A549 (cell line): ENCODE data around the gene ALDH4A1.

Source experiments
- CTCF ChIP-seq: fragments of >200 bp; sonication (Bioruptor Twin); formaldehyde crosslinking; IDR thresholded peaks from 3 replicates; pipeline ENCODE4 v1.5.1; 2016
- EP300 ChIP-seq, 2 experiments: fragments of >200 bp; sonication (Bioruptor Twin); formaldehyde crosslinking; IDR thresholded peaks; 2 replicates in 1 of 2; 3 replicates in 1 of 2; pipeline ENCODE4 v1.6.1; 2016 to 2017
- KDM1A ChIP-seq: fragments of 200-600 bp; sonication (generic); IDR thresholded peaks from 2 replicates; pipeline ENCODE4 v1.6.1; 2016; ENCODE audit warnings: low read depth, mild to moderate bottlenecking
- MAFK ChIP-seq: fragments of 450-650 bp; IDR thresholded peaks from 2 replicates; pipeline ENCODE4 v1.6.1; 2014; ENCODE audit not compliant: partially characterized antibody
- MAX ChIP-seq: IDR thresholded peaks from 2 replicates; pipeline ENCODE4 v1.6.1; 2012
- MAZ ChIP-seq: fragments of 150-350 bp; IDR thresholded peaks from 2 replicates; pipeline ENCODE4 v1.6.1; 2014; ENCODE audit warnings: antibody characterized with exemption, low read depth, low read length, borderline replicate concordance
- NR3C1 ChIP-seq: fragments of >200 bp; sonication (Bioruptor Twin); formaldehyde crosslinking; IDR thresholded peaks from 3 replicates; pipeline ENCODE4 v1.6.1; 2017
- PBX3 ChIP-seq: IDR thresholded peaks from 2 replicates; pipeline ENCODE4 v1.6.1; 2012
- RAD21 ChIP-seq, 2 experiments: fragments of >200 bp in 1 of 2; sonication (Bioruptor Twin) in 1 of 2; formaldehyde crosslinking in 1 of 2; IDR thresholded peaks in 1 of 2; conservative IDR thresholded peaks in 1 of 2; 2 replicates in 1 of 2; 3 replicates in 1 of 2; pipeline ENCODE4 v1.6.1; 2012 to 2018; ENCODE audit warnings: inconsistent platforms in 1 of 2
- RCOR1 ChIP-seq: fragments of 150-350 bp; IDR thresholded peaks from 2 replicates; pipeline ENCODE4 v1.6.1; 2014; ENCODE audit warnings: antibody characterized with exemption, low read length, low read depth
- REST ChIP-seq: fragments of 200-600 bp; sonication (generic); IDR thresholded peaks from 2 replicates; pipeline ENCODE4 v1.6.1; 2016; ENCODE audit warnings: antibody characterized with exemption, mild to moderate bottlenecking, moderate library complexity
- USF2 ChIP-seq: fragments of 450-650 bp; IDR thresholded peaks from 2 replicates; pipeline ENCODE4 v1.6.1; 2014; ENCODE audit warnings: antibody characterized with exemption
- ZC3H11A ChIP-seq: fragments of 450-650 bp; IDR thresholded peaks from 2 replicates; pipeline ENCODE4 v1.6.1; 2014; ENCODE audit warnings: antibody characterized with exemption, mild to moderate bottlenecking

- no peak for TF ChIP-seq CTCF
- no peak for TF ChIP-seq MAZ
- TF ChIP-seq MAFK: no peak
- no peak for TF ChIP-seq MAX
- TF ChIP-seq REST: no peak
- no peak for TF ChIP-seq RCOR1
- no peak for TF ChIP-seq PBX3
- no peak for TF ChIP-seq USF2
- no peak for TF ChIP-seq RAD21 (conservative IDR thresholded peaks at IDR 0.05 in 1 of 2, IDR thresholded peaks at IDR 0.05 in 1 of 2)
- no peak for TF ChIP-seq NR3C1
- no peak for TF ChIP-seq KDM1A
- no peak for TF ChIP-seq ZC3H11A
- TF ChIP-seq EP300 (IDR thresholded peaks at IDR 0.05): no peak
Measured at GRCh38 chr1:18880585-18880984, 21.8 kb downstream of the ALDH4A1 start.
